H1 (cell line): ENCODE results near the gene SLIT3. TPM values are rescaled to one million over a fixed set of nuclear protein-coding genes. Genes with fewer than 3 reads are reported as not detected.

Source experiments
- CTCF ChIA-PET: fragments of 300-600 bp; sonication (Branson Sonifier 250); formaldehyde crosslinking; loops from one replicate; lab custom pipeline; 2021; ENCODE audit not compliant: partially characterized antibody; lab: Charles Lee
- POLR2A ChIA-PET: fragments of 300-600 bp; sonication (Branson Sonifier 250); formaldehyde crosslinking; loops from one replicate; lab custom pipeline; 2021; ENCODE audit warnings: inconsistent platforms; ENCODE audit not compliant: partially characterized antibody; lab: Charles Lee
- DNase-seq, 2 experiments: peaks; one replicate each; pipeline versions ENCODE4 v3.0.0 to v3.0.0-alpha.2; 2010 to 2022; ENCODE audit warnings: low spot score in 2 of 2, low read depth in 1 of 2, mixed read lengths in 1 of 2
- FAIRE-seq: peaks from 2 replicates; lab custom pipeline; 2011; peaks lifted over from hg19 to GRCh38; lab: Jason Lieb, UNC
- H2AFZ ChIP-seq: 2 replicates; pipeline ENCODE4 v1.8.1; 2012; ENCODE audit warnings: low read length, inconsistent platforms
- H2AK5ac ChIP-seq: 2 replicates; pipeline ENCODE4 v1.6.1; 2013; ENCODE audit warnings: low read depth, low read length
- H2BK120ac ChIP-seq: replicated peaks from 2 replicates; pipeline ENCODE3; 2013; ENCODE audit warnings: low read depth, low read length, inconsistent platforms
- H2BK12ac ChIP-seq: 2 replicates; pipeline ENCODE4 v1.6.1; 2013; ENCODE audit warnings: low read depth, low read length
- H2BK15ac ChIP-seq: 2 replicates; pipeline ENCODE4 v1.6.1; 2013; ENCODE audit warnings: low read length
- H2BK20ac ChIP-seq: 2 replicates; pipeline ENCODE4 v1.6.1; 2013; ENCODE audit warnings: low read length
- H2BK5ac ChIP-seq: 2 replicates; pipeline ENCODE4 v1.6.1; 2013; ENCODE audit warnings: low read depth, low read length
- H3K14ac ChIP-seq: 2 replicates; pipeline ENCODE4 v1.6.1; 2013; ENCODE audit warnings: inconsistent platforms; ENCODE audit not compliant: insufficient read length
- H3K18ac ChIP-seq: 2 replicates; pipeline ENCODE4 v1.6.1; 2013; ENCODE audit warnings: low read length; ENCODE audit errors: extremely low read depth
- H3K23ac ChIP-seq: 2 replicates; pipeline ENCODE4 v1.6.1; 2013; ENCODE audit warnings: inconsistent platforms; ENCODE audit not compliant: insufficient read length
- H3K23me2 ChIP-seq: 2 replicates; pipeline ENCODE4 v1.6.1; 2013; ENCODE audit warnings: low read depth, low read length
- H3K27ac ChIP-seq: 2 replicates; pipeline ENCODE4 v1.6.1; 2011; ENCODE audit warnings: low read depth, low read length, inconsistent platforms
- H3K27me3 ChIP-seq, 4 experiments: replicated peaks in 1 of 4; 1 replicate in 1 of 4; 2 replicates in 3 of 4; pipeline versions ENCODE4 v1.6.1 to v1.8.1; 2011 to 2013; ENCODE audit warnings: low read length in 3 of 4, mild to moderate bottlenecking in 3 of 4, inconsistent platforms in 2 of 4, mixed read lengths in 2 of 4, moderate library complexity in 1 of 4; ENCODE audit not compliant: control insufficient read depth in 3 of 4, insufficient read depth in 3 of 4; ENCODE audit errors: extremely low read depth in 1 of 4
- H3K36me3 ChIP-seq, 4 experiments: 2 replicates each; pipeline versions ENCODE4 v1.6.1 to v1.8.1; 2011 to 2013; ENCODE audit warnings: mild to moderate bottlenecking in 4 of 4, low read length in 3 of 4, moderate library complexity in 2 of 4, control low read depth in 1 of 4, inconsistent platforms in 1 of 4; ENCODE audit not compliant: insufficient read depth in 4 of 4, control insufficient read depth in 2 of 4
- H3K4ac ChIP-seq: replicated peaks from 2 replicates; pipeline ENCODE3; 2013; ENCODE audit warnings: low read length, low read depth, mixed read lengths, inconsistent platforms; ENCODE audit not compliant: insufficient read length
- H3K4me1 ChIP-seq, 4 experiments: replicated peaks in 1 of 4; 1 replicate in 1 of 4; 2 replicates in 3 of 4; pipeline versions ENCODE4 v1.6.1 to v1.8.1; 2011 to 2013; ENCODE audit warnings: low read length in 3 of 4, inconsistent platforms in 2 of 4, mixed read lengths in 1 of 4; ENCODE audit not compliant: insufficient read depth in 4 of 4, control insufficient read depth in 3 of 4
- H3K4me2 ChIP-seq, 2 experiments: 2 replicates each; pipeline versions ENCODE4 v1.6.1 to v1.8.1; 2011 to 2013; ENCODE audit warnings: low read depth in 2 of 2, low read length in 2 of 2, control low read depth in 1 of 2, inconsistent platforms in 1 of 2, mild to moderate bottlenecking in 1 of 2; ENCODE audit not compliant: insufficient read depth in 1 of 2
- H3K4me3 ChIP-seq, 4 experiments: fragments of 200-600, 300-600 bp in 1 of 4; sonication (generic), shearing (Covaris generic), sonication (Bioruptor Twin) in 1 of 4; 2 replicates each; pipeline versions ENCODE4 v1.5.1 to v1.8.1; 2011 to 2016; ENCODE audit warnings: low read length in 4 of 4, low read depth in 3 of 4, control low read depth in 2 of 4, inconsistent platforms in 2 of 4, mild to moderate bottlenecking in 2 of 4, mixed read lengths in 1 of 4, moderate library complexity in 1 of 4; ENCODE audit not compliant: insufficient read depth in 2 of 4; ENCODE audit errors: extremely low read depth in 1 of 4
- H3K56ac ChIP-seq: replicated peaks from 2 replicates; pipeline ENCODE3; 2013; ENCODE audit warnings: low read depth, mild to moderate bottlenecking, mixed read lengths, low read length, inconsistent platforms; ENCODE audit not compliant: insufficient read length
- H3K79me1 ChIP-seq: 2 replicates; pipeline ENCODE4 v1.6.1; 2013; ENCODE audit warnings: low read depth, low read length, control low read depth
- H3K79me2 ChIP-seq, 2 experiments: 2 replicates each; pipeline versions ENCODE4 v1.6.1 to v1.8.1; 2012 to 2013; ENCODE audit warnings: low read length in 2 of 2, mild to moderate bottlenecking in 2 of 2, inconsistent platforms in 1 of 2; ENCODE audit not compliant: insufficient read depth in 2 of 2, control insufficient read depth in 1 of 2
- H3K9ac ChIP-seq, 4 experiments: replicated peaks in 1 of 4; 1 replicate in 1 of 4; 2 replicates in 3 of 4; pipeline versions ENCODE4 v1.6.1 to v1.8.1; 2011 to 2013; ENCODE audit warnings: low read depth in 3 of 4, low read length in 3 of 4, control low read depth in 2 of 4, mild to moderate bottlenecking in 2 of 4, moderate library complexity in 2 of 4, inconsistent platforms in 1 of 4; ENCODE audit errors: extremely low read depth in 1 of 4
- H3K9me3 ChIP-seq, 2 experiments: 2 replicates each; pipeline versions ENCODE4 v1.6.1 to v1.8.1; 2012 to 2013; ENCODE audit warnings: mild to moderate bottlenecking in 2 of 2, moderate library complexity in 2 of 2, control low read depth in 1 of 2, inconsistent platforms in 1 of 2, low read depth in 1 of 2, low read length in 1 of 2, mixed read lengths in 1 of 2; ENCODE audit not compliant: insufficient read depth in 2 of 2
- H4K20me1 ChIP-seq, 2 experiments: replicated peaks in 1 of 2; 2 replicates each; pipeline versions ENCODE3 to v1.8.1; 2011 to 2013; ENCODE audit warnings: inconsistent platforms in 2 of 2, low read length in 2 of 2, mild to moderate bottlenecking in 1 of 2; ENCODE audit not compliant: insufficient read depth in 2 of 2, control insufficient read depth in 1 of 2
- H4K5ac ChIP-seq: 2 replicates; pipeline ENCODE4 v1.6.1; 2013; ENCODE audit warnings: low read length, low read depth, mixed read lengths, inconsistent platforms; ENCODE audit not compliant: insufficient read length
- H4K8ac ChIP-seq: 2 replicates; pipeline ENCODE4 v1.8.0; 2013; ENCODE audit warnings: mild to moderate bottlenecking, moderate library complexity, low read length, inconsistent platforms; ENCODE audit not compliant: insufficient read depth; ENCODE audit errors: extremely low read depth
- H4K91ac ChIP-seq: replicated peaks from 2 replicates; pipeline ENCODE3; 2013; ENCODE audit warnings: low read length, mixed read lengths, inconsistent platforms; ENCODE audit not compliant: insufficient read length
- BCL11A ChIP-seq, 2 experiments: IDR thresholded peaks; one replicate each; pipeline ENCODE4 v1.6.1; 2011; ENCODE audit warnings: low read depth in 2 of 2, low read length in 2 of 2, mild to moderate bottlenecking in 2 of 2
- CEBPB ChIP-seq: IDR thresholded peaks from 2 replicates; pipeline ENCODE4 v1.6.1; 2012; ENCODE audit warnings: low read depth, low read length
- JUND ChIP-seq: IDR thresholded peaks from 2 replicates; pipeline ENCODE4 v1.6.1; 2011; ENCODE audit warnings: mild to moderate bottlenecking, improper control_type of control experiment, low read length
- MAX ChIP-seq: IDR thresholded peaks from 2 replicates; pipeline ENCODE4 v1.6.1; 2012; ENCODE audit warnings: inconsistent platforms
- WGBS, 2 experiments: shearing (Covaris generic) in 1 of 2; methylation state at CpG; one replicate each; pipeline versions ENCODE4 v1.1.6 to v1.1.7; 2013 to 2015; ENCODE audit warnings: low lambda C conversion rate in 2 of 2, mixed read lengths in 2 of 2, inconsistent platforms in 1 of 2, low coverage in 1 of 2, missing lambda C conversion rate in 1 of 2; ENCODE audit not compliant: insufficient replicate concordance in 2 of 2, insufficient coverage in 1 of 2, insufficient read length in 1 of 2; ENCODE audit errors: extremely low coverage in 1 of 2, missing lambda C conversion rate in 1 of 2; 5-methylcytosine and 5-hydroxymethylcytosine counted together
- polyA plus RNA-seq, 7 experiments: library from polyadenylated mRNA; depleted of rRNA in 3 of 7; stranded (reverse) in 5 of 7; unstranded in 2 of 7; fragments of >200 nt in 5 of 7; fragments of 200-250 nt in 2 of 7; gene quantifications; 1 replicate in 5 of 7; 2 replicates in 1 of 7; 4 replicates in 1 of 7; pipeline versions ENCODE4 v1.2.1 to v1.2.3, GENCODE V29; 2011 to 2013; ENCODE audit warnings: missing spikeins in 2 of 7, mixed read lengths in 2 of 7
- total RNA-seq: library from RNA; stranded (reverse); fragmentation: NEBNext Ultra II Directional; extraction: Animal tissue kit (Norgen Biotek cat#: 25700); gene quantifications from 2 replicates; pipeline ENCODE4 v1.2.1, GENCODE V29; 2021

Gene SLIT3
- total and polyA plus RNA-seq, 2 of the 8 experiments (the other 6 are each of a cell fraction or from before 2014, with no cell fraction given) = 1.1 to 1.2 TPM

GRCh38 chr5:168674893-168675482, 626.0 kb downstream of the SLIT3 start:
- Histone ChIP-seq H3K9me3 (no peaks in the 10 kb centered on the region), H3K4me2 (no peak overlapping the region), H2BK120ac (no peak overlapping the region), H3K18ac (no peak overlapping the region), H3K23me2 (peaks cover 4% of the 10 kb centered on the region; the same call in 1 of the 2 replicates), H2BK5ac (no peak overlapping the region), H2AK5ac (no peak overlapping the region), H3K27me3 (no peaks in the 10 kb centered on the region), H3K4ac (no peak overlapping the region), H3K4me3 (no peak overlapping the region), H2BK20ac (no peak overlapping the region), H2AFZ (no peak overlapping the region), H2BK12ac (no peak overlapping the region), H3K9ac (no peak overlapping the region), H3K14ac (no peak overlapping the region), H3K36me3 (no peaks in the 10 kb centered on the region), H3K27ac (no peak overlapping the region), H4K91ac (no peak overlapping the region), H2BK15ac (no peak overlapping the region), H3K79me1 (no peaks in the 10 kb centered on the region)
- FAIRE-seq (no peak), DNase-seq (no peak)
- 92% methylated on average over 5 of the region's 5 CpGs; no CpG with 5 or more reads in 1 of the 2 experiments for WGBS, 2 experiments
- POLR2A ChIA-PET = no interaction called here
- no peak for TF ChIP-seq JUND
- no peak for TF ChIP-seq BCL11A (IDR thresholded peaks at IDR 0.05; ENCODE audit: low read depth in 2 of 2, low read length in 2 of 2)
- no peak for TF ChIP-seq MAX
- no peak for TF ChIP-seq CEBPB
- TF ChIP-seq, all 59 proteins: peak for 0
- CTCF ChIA-PET = interaction anchor here (1.1 to 1.4 kb wide), 2 partner anchors 199 to 312 kb away, joined by 3 to 5 read pairs; no protein-coding TSS in a partner anchor
- H3K23ac ChIP-seq = no peak overlapping the region
- no peak overlapping the region for H4K8ac ChIP-seq
- H4K20me1 ChIP-seq = no peaks in the 10 kb centered on the region
- no peaks in the 10 kb centered on the region for H3K79me2 ChIP-seq
- H3K4me1 ChIP-seq = peaks cover 0 to 2% (median 0%) of the 10 kb centered on the region in 4 experiments; a peak in 1 of 7 replicates
- H4K5ac ChIP-seq = no peak overlapping the region
- no peak overlapping the region for H3K56ac ChIP-seq
